RWPE1 (cell line): ENCODE measurements around the gene ATF3.

ENCODE experiments used
- CTCF ChIA-PET: fragments of 350-600 bp; sonication (Branson Sonifier 250); formaldehyde crosslinking; extraction: SDS; loops from one replicate; lab custom pipeline; 2021; lab: Yijun Ruan, JAX
- POLR2A ChIA-PET: fragments of 400-600 bp; formaldehyde crosslinking; extraction: SDS; loops from one replicate; lab custom pipeline; 2020; ENCODE audit warnings: antibody characterized with exemption; ENCODE audit not compliant: low non-redundant PET; lab: Yijun Ruan, JAX
- DNase-seq: peaks from one replicate; pipeline ENCODE4 v3.0.0; 2012; ENCODE audit warnings: low spot score
- H3K27ac ChIP-seq: fragments of 450-650 bp; 2 replicates; pipeline ENCODE4 v1.5.1; 2017
- TF ChIP-seq, protein P1 (sequence below): fragments of 450-650 bp; conservative IDR thresholded peaks from 2 replicates; pipeline ENCODE4 v1.5.1; 2017; ENCODE audit warnings: low read depth, mild to moderate bottlenecking

ATF3 gene

GRCh38 chr1:212611000-212611948 is 2.7 kb downstream of the ATF3 start:
- no peak for DNase-seq
- POLR2A ChIA-PET, result no interaction called here
- TF ChIP-seq, protein P1, sequence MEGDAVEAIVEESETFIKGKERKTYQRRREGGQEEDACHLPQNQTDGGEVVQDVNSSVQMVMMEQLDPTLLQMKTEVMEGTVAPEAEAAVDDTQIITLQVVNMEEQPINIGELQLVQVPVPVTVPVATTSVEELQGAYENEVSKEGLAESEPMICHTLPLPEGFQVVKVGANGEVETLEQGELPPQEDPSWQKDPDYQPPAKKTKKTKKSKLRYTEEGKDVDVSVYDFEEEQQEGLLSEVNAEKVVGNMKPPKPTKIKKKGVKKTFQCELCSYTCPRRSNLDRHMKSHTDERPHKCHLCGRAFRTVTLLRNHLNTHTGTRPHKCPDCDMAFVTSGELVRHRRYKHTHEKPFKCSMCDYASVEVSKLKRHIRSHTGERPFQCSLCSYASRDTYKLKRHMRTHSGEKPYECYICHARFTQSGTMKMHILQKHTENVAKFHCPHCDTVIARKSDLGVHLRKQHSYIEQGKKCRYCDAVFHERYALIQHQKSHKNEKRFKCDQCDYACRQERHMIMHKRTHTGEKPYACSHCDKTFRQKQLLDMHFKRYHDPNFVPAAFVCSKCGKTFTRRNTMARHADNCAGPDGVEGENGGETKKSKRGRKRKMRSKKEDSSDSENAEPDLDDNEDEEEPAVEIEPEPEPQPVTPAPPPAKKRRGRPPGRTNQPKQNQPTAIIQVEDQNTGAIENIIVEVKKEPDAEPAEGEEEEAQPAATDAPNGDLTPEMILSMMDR, result no peak
- CTCF ChIA-PET, result no interaction called here
- H3K27ac ChIP-seq, result no peak overlapping the region

DNA sequence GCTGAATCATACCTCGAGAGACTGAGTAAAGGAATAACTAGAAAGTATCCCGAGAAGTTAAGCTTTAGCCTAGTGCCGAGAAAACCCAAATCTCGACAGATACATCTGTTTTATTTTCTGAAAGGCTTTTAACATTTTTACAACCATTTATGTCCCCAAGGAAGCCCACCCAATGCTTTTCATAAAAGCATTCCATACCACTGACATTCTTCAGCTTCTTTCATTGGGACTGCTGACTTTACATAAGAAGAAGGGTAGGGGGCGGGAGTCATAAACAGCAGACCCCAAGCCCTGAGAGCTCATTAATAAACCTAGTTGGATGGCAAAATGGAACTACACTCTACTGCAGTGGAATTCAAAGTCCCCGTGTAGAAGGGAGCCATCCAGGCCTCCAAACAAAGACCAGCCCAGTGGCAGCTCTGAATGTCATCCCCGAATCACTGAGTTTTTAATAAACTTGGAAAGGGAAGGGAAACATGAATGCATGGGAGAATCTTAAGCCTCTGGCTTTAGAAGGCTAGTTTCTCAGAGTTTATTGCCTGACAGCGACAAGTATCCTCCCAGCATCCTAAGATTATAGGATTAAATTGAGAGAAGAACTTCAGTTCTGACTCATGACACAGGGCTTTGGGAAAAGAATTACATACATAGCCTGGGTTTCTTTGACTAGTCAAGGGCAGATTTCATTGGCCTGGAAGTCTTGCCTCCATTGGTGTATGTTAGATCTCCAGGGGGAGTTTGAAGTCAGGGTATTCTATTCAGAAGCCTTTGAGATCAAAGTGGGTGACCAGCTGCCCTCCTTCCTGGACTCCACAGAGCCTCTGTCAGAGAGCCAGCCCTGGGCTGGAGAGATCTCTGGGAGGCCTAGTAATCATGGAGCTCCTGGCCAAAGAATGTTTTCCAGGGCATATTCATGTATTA is 3.7 kb downstream of the ATF3 start:
- ChIA-PET CTCF (no interaction called here), POLR2A (no interaction called here)
- DNase-seq, result no peak
- TF ChIP-seq, protein P1, result no peak
- no peak overlapping the region for H3K27ac ChIP-seq

DNA sequence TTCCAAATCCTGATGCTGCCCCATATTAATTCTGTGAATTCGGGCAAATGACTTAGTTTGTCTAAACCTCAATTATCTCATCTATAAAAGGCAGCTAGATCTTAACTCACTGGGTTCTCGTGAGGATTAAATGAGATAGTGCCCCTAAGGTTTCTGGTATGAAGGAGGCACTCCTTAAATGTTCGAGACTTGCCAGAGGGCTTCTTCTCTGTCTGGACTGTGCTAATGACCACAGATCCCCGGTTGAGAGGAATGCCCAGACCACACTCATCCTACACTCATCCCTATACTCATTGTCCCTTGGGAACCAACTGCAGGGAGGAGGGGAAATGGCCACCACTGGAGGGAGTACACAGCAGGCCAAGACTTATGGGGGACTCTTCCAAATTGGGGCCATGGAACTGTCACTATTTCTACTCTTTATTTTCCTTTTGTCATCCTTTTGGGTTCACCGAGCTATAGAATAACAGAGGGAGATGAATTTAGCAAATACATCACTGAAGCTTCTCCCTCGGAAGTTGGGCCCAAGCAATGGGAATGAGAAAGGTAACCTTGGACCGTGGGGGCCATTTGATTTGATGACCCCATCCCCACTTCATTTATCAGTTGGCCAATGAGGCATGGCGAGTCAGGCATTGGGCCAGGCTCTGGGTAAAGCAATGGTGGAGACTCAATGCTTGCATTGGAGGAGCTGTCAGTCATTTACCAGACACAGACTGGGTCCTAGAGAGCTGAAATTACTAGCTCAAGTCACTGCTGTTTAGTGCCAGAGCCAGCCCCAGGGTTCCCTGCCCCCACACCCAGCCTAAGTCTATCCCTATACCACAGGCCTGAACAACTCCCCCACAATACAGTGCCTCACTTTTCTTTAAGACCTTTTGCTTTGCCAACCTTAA is 5.1 kb downstream of the ATF3 start:
- TF ChIP-seq, protein P1, result no peak
- ChIA-PET CTCF (interaction anchor here (0.6 kb wide), 2 partner anchors 87 to 136 kb away, joined by 3 read pairs; no protein-coding TSS in a partner anchor), POLR2A (no interaction called here)
- H3K27ac ChIP-seq, result no peak overlapping the region
- DNase-seq, result no peak

DNA sequence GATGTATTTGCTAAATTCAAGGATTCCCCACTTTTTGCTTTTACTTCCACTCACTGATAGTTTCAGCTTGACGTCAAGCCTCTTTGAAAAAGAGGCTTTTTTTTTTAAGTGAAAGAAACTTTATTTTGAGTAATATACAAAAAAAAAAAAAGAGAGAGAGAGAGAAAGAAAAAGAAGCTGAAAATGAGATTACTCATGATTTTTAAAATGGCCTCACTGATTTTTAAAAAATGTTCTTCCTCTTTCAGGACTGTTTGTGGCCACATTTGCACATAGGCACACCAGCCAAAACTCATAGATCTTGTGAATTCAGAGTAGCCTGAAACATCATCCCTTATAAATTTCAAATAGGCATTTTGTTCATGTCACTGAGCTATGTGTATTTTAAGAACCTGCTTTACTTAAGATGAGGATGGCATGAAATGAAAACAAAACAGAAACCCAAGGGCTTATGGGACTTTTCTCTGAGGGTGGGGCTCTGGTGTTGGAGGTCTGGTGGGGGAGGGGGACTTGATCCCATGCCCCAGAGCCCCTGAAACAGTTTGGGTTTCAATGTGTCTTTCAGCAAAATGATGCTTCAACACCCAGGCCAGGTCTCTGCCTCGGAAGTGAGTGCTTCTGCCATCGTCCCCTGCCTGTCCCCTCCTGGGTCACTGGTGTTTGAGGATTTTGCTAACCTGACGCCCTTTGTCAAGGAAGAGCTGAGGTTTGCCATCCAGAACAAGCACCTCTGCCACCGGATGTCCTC is 6.1 kb downstream of the ATF3 start:
- no peak for DNase-seq
- CTCF ChIA-PET, result interaction anchor here (0.6 to 0.7 kb wide), 2 partner anchors 87 to 138 kb away, joined by 3 read pairs; no protein-coding TSS in a partner anchor
- no peak overlapping the region for H3K27ac ChIP-seq
- POLR2A ChIA-PET, result no interaction called here
- TF ChIP-seq, protein P1, result no peak

GRCh38 chr1:212615201-212615470 is 6.6 kb downstream of the ATF3 start:
- TF ChIP-seq, protein P1, result no peak
- DNase-seq, result no peak
- CTCF ChIA-PET, result interaction anchor here (0.7 kb wide), 1 partner anchor 138 kb away, joined by 3 read pairs; no protein-coding TSS in a partner anchor
- POLR2A ChIA-PET, result no interaction called here
- H3K27ac ChIP-seq, result no peak overlapping the region
